ENCODE measurements around the gene UNG. TPM values are rescaled to one million over a fixed set of nuclear protein-coding genes. Genes with fewer than 3 reads are reported as not detected.
A peak's percentile ranks its signal among the peaks of the same experiment; 100 is the strongest.
"Not testable (repeated sequence)": the region's sequence is repeated elsewhere in the genome, so short reads cannot be mapped to it uniquely, and the experiment has no call there.

Gene UNG
- total RNA-seq, 1 donor from 2014 or later = 82.5 TPM

GRCh38 chr12:109131154-109132050 is 34.0 kb downstream of the UNG start:
- no peak for DNase-seq (ENCODE audit: low spot score)
- Mint-ChIP-seq H3K27ac (no peak overlapping the region), H3K4me1 (ENCODE audit: low read depth) (no peaks in the 10 kb centered on the region), H3K9me3 (peaks cover 5% of the 10 kb centered on the region), H3K27me3 (ENCODE audit: low read depth) (peaks cover 6% of the 10 kb centered on the region), H3K4me3 (ENCODE audit: low read depth) (no peak overlapping the region), H3K36me3 (ENCODE audit: low read depth) (no peaks in the 10 kb centered on the region)
- intact Hi-C loops (cut with micrococcal nuclease) = no loop called here

- no peak overlapping the region for H3K4me3 Mint-ChIP-seq (ENCODE audit: low read depth)
- H3K27ac Mint-ChIP-seq = no peak overlapping the region
- no peaks in the 10 kb centered on the region for H3K4me1 Mint-ChIP-seq (ENCODE audit: low read depth)
- no peaks in the 10 kb centered on the region for H3K36me3 Mint-ChIP-seq (ENCODE audit: low read depth)
- H3K27me3 Mint-ChIP-seq (ENCODE audit: low read depth) = peaks cover 6% of the 10 kb centered on the region
- intact Hi-C loops (cut with micrococcal nuclease) = no loop called here
- no peak for DNase-seq (ENCODE audit: low spot score)
- peaks cover 9% of the 10 kb centered on the region for H3K9me3 Mint-ChIP-seq
These were observed 37.0 kb downstream of the UNG start for GRCh38 chr12:109134186-109134917.

GRCh38 chr12:109137055-109137454 is 39.7 kb downstream of the UNG start:
- no peak for DNase-seq (ENCODE audit: low spot score)
- H3K27me3 Mint-ChIP-seq (ENCODE audit: low read depth) = peaks cover 8% of the 10 kb centered on the region
- H3K4me3 Mint-ChIP-seq (ENCODE audit: low read depth) = no peak overlapping the region
- no peak overlapping the region for H3K27ac Mint-ChIP-seq
- no peaks in the 10 kb centered on the region for H3K36me3 Mint-ChIP-seq (ENCODE audit: low read depth)
- intact Hi-C loops (cut with micrococcal nuclease) = no loop called here
- H3K9me3 Mint-ChIP-seq = peaks cover 9% of the 10 kb centered on the region
- no peaks in the 10 kb centered on the region for H3K4me1 Mint-ChIP-seq (ENCODE audit: low read depth)

- Mint-ChIP-seq H3K9me3 (peaks cover 9% of the 10 kb centered on the region), H3K27me3 (ENCODE audit: low read depth) (peaks cover 5% of the 10 kb centered on the region), H3K4me3 (ENCODE audit: low read depth) (no peak overlapping the region), H3K36me3 (ENCODE audit: low read depth) (no peaks in the 10 kb centered on the region), H3K27ac (no peak overlapping the region), H3K4me1 (ENCODE audit: low read depth) (peaks cover 6% of the 10 kb centered on the region)
- no peak for DNase-seq (ENCODE audit: low spot score)
- intact Hi-C loops (cut with micrococcal nuclease) = no loop called here
These were observed 42.0 kb downstream of the UNG start for GRCh38 chr12:109139360-109139759.

GRCh38 chr12:109139791-109140190 is 42.4 kb downstream of the UNG start:
- Mint-ChIP-seq H3K36me3 (ENCODE audit: low read depth) (no peaks in the 10 kb centered on the region), H3K27ac (no peak overlapping the region), H3K4me3 (ENCODE audit: low read depth) (no peak overlapping the region), H3K4me1 (ENCODE audit: low read depth) (peaks cover 6% of the 10 kb centered on the region), H3K27me3 (ENCODE audit: low read depth) (peaks cover 5% of the 10 kb centered on the region), H3K9me3 (peaks cover 9% of the 10 kb centered on the region)
- no peak for DNase-seq (ENCODE audit: low spot score)
- intact Hi-C loops (cut with micrococcal nuclease) = no loop called here

- Mint-ChIP-seq H3K4me1 (ENCODE audit: low read depth) (peaks cover 6% of the 10 kb centered on the region), H3K36me3 (ENCODE audit: low read depth) (no peaks in the 10 kb centered on the region), H3K27me3 (ENCODE audit: low read depth) (peaks cover 3% of the 10 kb centered on the region), H3K27ac (no peak overlapping the region), H3K4me3 (ENCODE audit: low read depth) (no peak overlapping the region), H3K9me3 (peaks cover 9% of the 10 kb centered on the region)
- intact Hi-C loops (cut with micrococcal nuclease) = no loop called here
- no peak for DNase-seq (ENCODE audit: low spot score)
These were observed 43.2 kb downstream of the UNG start for GRCh38 chr12:109140560-109140959.

- H3K36me3 Mint-ChIP-seq (ENCODE audit: low read depth) = no peaks in the 10 kb centered on the region
- H3K27ac Mint-ChIP-seq = no peak overlapping the region
- intact Hi-C loops (cut with micrococcal nuclease) = no loop called here
- no peak overlapping the region for H3K4me3 Mint-ChIP-seq (ENCODE audit: low read depth)
- no peak for DNase-seq (ENCODE audit: low spot score)
- no peaks in the 10 kb centered on the region for H3K9me3 Mint-ChIP-seq
- peaks cover 6% of the 10 kb centered on the region for H3K4me1 Mint-ChIP-seq (ENCODE audit: low read depth)
- peaks cover 3% of the 10 kb centered on the region for H3K27me3 Mint-ChIP-seq (ENCODE audit: low read depth)
These were observed 46.8 kb downstream of the UNG start for GRCh38 chr12:109144224-109144623.

GRCh38 chr12:109147126-109147525 is 49.7 kb downstream of the UNG start:
- H3K36me3 Mint-ChIP-seq (ENCODE audit: low read depth); intact Hi-C loops (cut with micrococcal nuclease); DNase-seq (ENCODE audit: low spot score); H3K27me3 Mint-ChIP-seq (ENCODE audit: low read depth); H3K9me3 Mint-ChIP-seq; H3K27ac Mint-ChIP-seq; H3K4me1 Mint-ChIP-seq (ENCODE audit: low read depth); H3K4me3 Mint-ChIP-seq (ENCODE audit: low read depth): not testable (repeated sequence)

- no peaks in the 10 kb centered on the region for H3K9me3 Mint-ChIP-seq
These were observed 50.6 kb downstream of the UNG start for GRCh38 chr12:109147954-109148353.

GRCh38 chr12:109150124-109150640 is 52.8 kb downstream of the UNG start:
- Mint-ChIP-seq H3K4me3 (ENCODE audit: low read depth) (no peak overlapping the region), H3K36me3 (ENCODE audit: low read depth) (no peaks in the 10 kb centered on the region), H3K4me1 (ENCODE audit: low read depth) (peaks cover 8% of the 10 kb centered on the region), H3K27me3 (ENCODE audit: low read depth) (peaks cover 9% of the 10 kb centered on the region), H3K9me3 (no peaks in the 10 kb centered on the region), H3K27ac (no peak overlapping the region)
- intact Hi-C loops (cut with micrococcal nuclease) = no loop called here
- DNase-seq (ENCODE audit: low spot score) = no peak

More at GRCh38 chr12:109147954-109148353, 50.6 kb downstream of the UNG start:
- no peak overlapping the region for H3K4me3 Mint-ChIP-seq (ENCODE audit: low read depth)
- H3K36me3 Mint-ChIP-seq (ENCODE audit: low read depth) = no peaks in the 10 kb centered on the region
- DNase-seq (ENCODE audit: low spot score) = no peak
- intact Hi-C loops (cut with micrococcal nuclease) = no loop called here
- H3K27me3 Mint-ChIP-seq (ENCODE audit: low read depth) = peaks cover 9% of the 10 kb centered on the region
- H3K4me1 Mint-ChIP-seq (ENCODE audit: low read depth) = peaks cover under 1% of the 10 kb centered on the region
- H3K27ac Mint-ChIP-seq = no peak overlapping the region

GRCh38 chr12:109151457-109151856 is 54.1 kb downstream of the UNG start:
- no peaks in the 10 kb centered on the region for H3K36me3 Mint-ChIP-seq (ENCODE audit: low read depth)
- intact Hi-C loops (cut with micrococcal nuclease) = no loop called here

GRCh38 chr12:109153821-109154441 is 56.5 kb downstream of the UNG start:
- intact Hi-C loops (cut with micrococcal nuclease) = loop anchor here (2.0 kb wide), 1 partner anchor 55 kb away; no protein-coding TSS in a partner anchor
- H3K27ac Mint-ChIP-seq = no peak overlapping the region
- H3K27me3 Mint-ChIP-seq (ENCODE audit: low read depth) = peaks cover 9% of the 10 kb centered on the region
- H3K4me1 Mint-ChIP-seq (ENCODE audit: low read depth) = peaks cover 14% of the 10 kb centered on the region
- no peaks in the 10 kb centered on the region for H3K36me3 Mint-ChIP-seq (ENCODE audit: low read depth)
- DNase-seq (ENCODE audit: low spot score) = no peak
- H3K4me3 Mint-ChIP-seq (ENCODE audit: low read depth) = peak overlapping the region; percentile 75
- H3K9me3 Mint-ChIP-seq = no peaks in the 10 kb centered on the region

More at GRCh38 chr12:109151457-109151856, 54.1 kb downstream of the UNG start:
- Mint-ChIP-seq H3K9me3 (no peaks in the 10 kb centered on the region), H3K27me3 (ENCODE audit: low read depth) (peaks cover 9% of the 10 kb centered on the region), H3K4me1 (ENCODE audit: low read depth) (peaks cover 14% of the 10 kb centered on the region), H3K27ac (no peak overlapping the region), H3K4me3 (ENCODE audit: low read depth) (no peak overlapping the region)
- no peak for DNase-seq (ENCODE audit: low spot score)

Measured in activated T-helper 2 cell treated with anti-CD3 and anti-CD28 coated beads, Interferon-gamma antibody, Interleukin-2, Interleukin-4, amounts not matched to agents 10 μg/mL and 5 μg/mL and 100 μg/mL, durations not matched to agents 14 hours and 24 hours and 36 hours (primary cell).